Measurements from ENCODE around the gene FXR2.
A peak's percentile ranks its signal among the peaks of the same experiment; 100 is the strongest.

The FXR2 gene

DNA sequence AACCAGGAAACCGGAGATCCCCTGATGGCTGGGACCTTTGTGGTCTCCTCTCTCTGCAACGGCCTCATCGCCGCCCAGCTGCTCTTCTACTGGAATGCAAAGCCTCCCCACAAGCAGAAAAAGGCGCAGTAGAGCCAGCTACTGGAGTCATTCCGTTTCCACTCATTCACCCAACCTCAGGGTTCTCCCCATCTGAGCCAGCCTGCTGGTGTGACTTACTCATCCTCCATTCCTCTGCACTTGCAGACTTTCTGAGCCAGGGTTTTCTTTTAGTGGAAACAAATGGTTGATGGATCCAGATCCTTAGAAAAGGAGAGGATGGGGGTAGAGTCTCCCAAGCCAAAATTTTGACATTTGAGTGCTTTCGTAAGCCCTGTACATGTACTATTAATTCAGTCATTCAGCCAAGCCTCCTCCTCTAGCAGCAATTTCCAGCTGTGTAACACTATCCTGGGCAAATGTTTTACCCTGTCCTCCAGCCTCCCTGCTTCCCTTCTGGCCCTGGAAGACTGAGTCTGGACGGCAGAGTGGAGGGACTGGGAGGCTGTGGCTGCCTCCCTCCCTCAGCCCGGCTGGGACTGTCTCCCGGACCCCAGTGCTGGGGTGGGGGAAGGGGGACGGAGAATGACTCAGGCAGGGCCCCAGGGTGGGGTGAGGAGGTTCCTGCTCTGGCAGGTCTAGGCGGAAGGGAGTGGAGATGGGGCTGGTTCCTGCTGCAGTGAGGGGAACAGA is 27.1 kb downstream of the FXR2 start:
- DNase-seq = peak; percentile 49 to 59

DNA sequence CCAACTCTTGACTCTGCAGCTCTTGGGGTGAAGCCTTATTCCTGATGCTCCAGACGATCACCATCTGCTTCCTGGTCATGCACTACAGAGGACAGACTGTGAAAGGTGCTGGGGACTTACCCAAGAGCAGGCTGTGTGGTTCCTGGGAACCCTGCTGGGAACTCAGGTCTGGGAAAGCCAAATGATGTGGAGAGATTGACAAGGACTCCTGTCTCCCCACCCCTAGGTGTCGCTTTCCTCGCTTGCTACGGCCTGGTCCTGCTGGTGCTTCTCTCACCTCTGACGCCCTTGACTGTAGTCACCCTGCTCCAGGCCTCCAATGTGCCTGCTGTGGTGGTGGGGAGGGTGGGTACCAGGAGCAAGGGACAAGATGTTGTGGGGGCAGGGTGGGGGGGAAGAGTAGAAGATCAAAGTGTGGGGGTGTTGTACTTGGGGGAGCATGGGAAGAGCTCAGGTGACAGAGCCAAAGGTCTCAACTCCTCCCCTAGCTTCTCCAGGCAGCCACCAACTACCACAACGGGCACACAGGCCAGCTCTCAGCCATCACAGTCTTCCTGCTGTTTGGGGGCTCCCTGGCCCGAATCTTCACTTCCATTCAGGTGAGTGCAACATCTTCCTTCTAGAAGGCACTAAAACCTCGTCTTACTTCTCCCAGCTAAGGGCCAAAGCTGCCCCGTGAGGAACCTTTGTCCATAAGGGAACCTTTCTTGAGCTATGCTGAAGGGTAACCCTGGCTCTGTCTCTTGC is 27.9 kb downstream of the FXR2 start:
- peak; percentile 57 for DNase-seq

DNA sequence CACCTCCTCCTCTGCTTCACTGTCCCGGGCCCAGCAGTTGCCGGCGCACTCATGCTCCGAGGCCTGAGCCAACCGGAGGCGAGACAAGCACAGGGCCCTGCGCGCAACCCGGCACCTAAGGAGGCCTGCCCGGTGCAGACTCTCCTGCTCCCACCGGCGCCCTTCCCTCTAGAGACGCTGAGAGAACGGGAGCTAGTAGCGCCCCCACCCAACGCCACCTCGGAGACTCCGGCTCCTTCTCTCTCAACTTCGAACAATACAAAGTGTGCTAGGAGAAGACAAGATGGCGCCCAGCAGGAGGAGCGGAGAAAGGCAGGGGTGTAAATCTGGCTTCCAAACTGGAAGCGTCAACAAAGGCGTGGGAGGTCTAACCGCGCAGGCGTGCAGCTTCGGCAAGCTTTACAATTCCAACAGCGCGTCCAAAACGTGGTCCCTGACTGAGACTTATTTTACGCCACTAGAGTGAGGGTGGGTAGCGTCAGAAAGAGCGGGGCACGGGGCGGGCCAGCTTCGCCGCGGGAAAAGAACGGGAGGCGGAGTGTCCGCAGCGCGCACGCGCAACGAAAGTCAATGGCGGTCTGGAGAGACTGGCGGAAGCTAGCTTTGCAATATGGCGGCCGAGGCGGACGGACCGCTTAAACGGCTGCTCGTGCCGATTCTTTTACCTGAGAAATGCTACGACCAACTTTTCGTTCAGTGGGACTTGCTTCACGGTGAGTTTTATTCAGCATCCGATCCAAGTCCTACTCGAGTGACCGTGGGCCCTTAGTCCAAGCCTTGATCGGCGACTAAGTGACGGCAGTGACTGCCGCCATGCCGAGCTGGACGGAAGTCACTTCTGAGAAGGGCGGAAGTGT is 31.2 kb downstream of the FXR2 start, which contains the start of gene MPDU1:
Gene MPDU1, plus strand, starts transcription at position 600 of the 857 bp plus-strand sequence. Its CDS starts 11 bp downstream, at position 611.
- DNase-seq = peak; percentile 80 to 88

DNA sequence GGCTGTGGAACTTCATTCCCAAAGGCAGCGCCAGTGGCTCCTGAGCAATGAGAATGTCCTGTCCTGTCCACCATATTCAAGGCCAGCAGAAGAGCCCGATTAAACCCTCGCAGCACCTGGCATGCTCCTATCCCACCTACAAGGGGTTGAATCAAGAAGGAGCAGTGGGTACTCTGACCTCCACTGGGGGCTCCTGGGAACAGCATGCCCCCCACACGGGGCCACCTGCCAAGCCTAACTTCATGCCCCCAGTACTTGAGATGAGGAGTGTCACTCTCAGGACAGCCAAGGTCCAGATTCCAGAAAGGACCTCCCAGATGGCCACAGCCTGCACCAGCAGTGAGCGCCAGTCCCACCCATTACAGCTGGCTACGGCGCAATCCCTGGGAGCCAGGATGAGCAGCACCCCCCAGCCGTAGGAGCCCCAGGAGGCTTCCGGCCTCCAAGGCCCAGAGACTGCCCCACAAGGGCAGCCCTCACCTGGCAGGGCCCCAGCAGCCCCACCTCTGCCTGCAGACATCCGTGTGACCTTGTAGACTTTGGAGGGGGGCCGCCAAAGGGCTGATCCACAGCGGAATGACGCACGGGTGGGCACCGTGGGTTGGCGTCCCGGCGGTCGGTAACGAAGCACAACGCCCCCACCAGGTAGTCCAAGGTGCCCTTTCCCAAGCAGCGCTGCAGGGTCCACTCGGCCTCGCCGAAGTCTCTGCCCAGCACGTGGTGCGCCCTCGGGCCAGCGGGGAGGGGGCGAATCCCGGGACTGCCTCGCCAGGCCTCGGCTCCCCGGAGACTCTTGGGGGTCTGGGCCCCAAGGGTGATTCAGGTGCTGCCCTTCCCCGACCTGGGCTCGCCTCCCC is 32.1 kb downstream of the FXR2 start:
- DNase-seq = no peak

DNA sequence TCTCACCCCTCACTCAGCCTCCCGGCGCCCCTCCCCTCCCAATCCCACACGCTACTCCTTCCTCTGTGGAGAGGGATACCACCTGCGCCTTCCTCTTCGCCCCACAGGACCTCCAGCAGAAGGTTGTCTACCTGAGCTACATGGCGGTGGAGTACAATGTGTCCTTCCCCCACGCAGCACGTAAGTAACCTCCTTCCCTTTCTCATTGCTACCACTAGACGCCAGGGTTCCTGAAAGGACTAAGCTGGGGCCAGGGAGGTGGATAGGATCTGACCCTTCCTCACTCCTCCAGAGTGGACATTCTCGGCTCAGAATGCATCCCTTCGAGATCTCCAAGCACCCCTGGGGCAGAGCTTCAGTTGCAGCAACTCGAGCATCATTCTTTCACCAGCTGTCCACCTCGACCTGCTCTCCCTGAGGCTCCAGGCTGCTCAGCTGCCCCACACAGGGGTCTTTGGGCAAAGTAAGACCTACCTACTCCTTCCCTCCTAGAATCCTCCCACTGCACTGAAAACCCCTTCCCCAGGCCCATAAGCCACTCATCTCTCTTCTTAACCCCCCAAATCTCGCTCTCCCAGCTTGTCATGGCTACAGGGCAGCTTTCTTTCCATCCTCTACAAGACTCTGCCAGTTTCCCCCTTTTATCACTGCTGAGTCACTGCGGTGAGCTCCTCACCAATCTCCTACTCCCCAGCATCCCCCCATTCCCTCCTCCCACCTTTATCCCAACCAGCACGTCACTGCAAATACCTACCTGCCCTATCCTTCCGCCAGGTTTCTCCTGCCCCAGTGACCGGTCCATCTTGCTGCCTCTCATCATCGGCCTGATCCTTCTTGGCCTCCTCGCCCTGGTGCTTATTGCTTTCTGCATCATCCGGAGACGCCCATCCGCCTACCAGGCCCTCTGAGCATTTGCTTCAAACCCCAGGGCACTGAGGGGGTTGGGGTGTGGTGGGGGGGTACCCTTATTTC is 33.8 kb downstream of the FXR2 start:
- DNase-seq = no peak

DNA sequence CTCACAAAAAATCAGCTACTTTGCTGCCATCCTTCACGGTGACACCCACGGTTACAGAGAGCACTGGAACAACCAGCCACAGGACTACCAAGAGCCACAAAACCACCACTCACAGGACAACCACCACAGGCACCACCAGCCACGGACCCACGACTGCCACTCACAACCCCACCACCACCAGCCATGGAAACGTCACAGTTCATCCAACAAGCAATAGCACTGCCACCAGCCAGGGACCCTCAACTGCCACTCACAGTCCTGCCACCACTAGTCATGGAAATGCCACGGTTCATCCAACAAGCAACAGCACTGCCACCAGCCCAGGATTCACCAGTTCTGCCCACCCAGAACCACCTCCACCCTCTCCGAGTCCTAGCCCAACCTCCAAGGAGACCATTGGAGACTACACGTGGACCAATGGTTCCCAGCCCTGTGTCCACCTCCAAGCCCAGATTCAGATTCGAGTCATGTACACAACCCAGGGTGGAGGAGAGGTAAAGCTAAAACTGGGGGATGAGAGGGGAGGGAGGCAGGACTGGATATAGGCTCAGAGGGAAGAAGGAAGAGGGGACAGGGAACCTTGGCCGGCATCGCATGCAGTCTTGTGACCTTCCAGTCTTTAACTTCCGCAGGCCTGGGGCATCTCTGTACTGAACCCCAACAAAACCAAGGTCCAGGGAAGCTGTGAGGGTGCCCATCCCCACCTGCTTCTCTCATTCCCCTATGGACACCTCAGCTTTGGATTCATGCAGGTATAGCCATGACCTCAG is 34.7 kb downstream of the FXR2 start:
- DNase-seq = no peak

DNA sequence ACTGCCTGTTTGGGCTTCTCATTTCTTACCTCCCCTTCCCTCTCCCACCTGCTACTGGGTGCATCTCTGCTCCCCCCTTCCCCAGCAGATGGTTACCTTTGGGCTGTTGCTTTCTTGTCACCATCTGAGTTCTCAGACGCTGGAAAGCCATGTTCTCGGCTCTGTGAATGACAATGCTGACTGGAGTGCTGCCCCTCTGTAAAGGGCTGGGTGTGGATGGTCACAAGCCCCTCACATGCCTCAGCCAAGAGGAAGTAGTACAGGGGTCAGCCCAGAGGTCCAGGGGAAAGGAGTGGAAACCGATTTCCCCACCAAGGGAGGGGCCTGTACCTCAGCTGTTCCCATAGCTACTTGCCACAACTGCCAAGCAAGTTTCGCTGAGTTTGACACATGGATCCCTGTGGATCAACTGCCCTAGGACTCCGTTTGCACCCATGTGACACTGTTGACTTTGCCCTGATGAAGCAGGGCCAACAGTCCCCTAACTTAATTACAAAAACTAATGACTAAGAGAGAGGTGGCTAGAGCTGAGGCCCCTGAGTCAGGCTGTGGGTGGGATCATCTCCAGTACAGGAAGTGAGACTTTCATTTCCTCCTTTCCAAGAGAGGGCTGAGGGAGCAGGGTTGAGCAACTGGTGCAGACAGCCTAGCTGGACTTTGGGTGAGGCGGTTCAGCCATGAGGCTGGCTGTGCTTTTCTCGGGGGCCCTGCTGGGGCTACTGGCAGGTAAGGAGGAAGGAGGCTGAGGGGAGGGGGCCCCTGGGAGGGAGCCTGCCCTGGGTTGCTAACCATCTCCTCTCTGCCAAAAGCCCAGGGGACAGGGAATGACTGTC is 35.5 kb downstream of the FXR2 start, which contains the start of gene CD68:
Gene CD68, plus strand, starts transcription at position 638 of the 833 bp plus-strand sequence. Its CDS starts 40 bp downstream, at position 678.
- peak; percentile 78 to 85 for DNase-seq

DNA sequence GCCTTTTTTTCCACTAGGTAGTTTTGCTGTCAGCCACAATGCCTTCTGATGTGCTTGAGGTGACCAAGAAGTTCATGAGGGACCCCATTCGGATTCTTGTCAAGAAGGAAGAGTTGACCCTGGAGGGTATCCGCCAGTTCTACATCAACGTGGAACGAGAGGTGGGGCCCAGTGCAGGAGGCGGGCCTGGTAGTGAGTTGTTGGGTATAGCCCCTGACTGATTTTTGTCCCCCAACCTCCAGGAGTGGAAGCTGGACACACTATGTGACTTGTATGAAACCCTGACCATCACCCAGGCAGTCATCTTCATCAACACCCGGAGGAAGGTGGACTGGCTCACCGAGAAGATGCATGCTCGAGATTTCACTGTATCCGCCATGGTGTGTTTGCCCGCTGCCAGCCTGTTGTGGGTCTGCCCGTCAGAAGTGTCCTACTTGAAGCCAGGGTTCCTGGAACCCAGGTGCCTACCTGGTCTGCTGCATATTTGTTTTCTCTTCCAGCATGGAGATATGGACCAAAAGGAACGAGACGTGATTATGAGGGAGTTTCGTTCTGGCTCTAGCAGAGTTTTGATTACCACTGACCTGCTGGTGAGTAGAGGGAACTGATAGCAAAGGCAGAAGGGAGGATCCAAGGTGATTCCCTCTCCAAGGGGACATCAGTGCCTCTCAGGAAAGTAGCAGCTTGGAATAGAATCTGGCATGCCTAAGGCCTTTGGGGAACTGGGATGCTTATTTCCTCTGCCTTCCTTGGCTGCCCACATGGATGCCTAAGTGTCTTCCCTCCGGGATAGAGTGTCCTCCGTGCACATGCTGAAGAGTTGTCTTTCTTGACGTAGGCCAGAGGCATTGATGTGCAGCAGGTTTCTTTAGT is 37.1 kb downstream of the FXR2 start:
- no peak for DNase-seq

DNA sequence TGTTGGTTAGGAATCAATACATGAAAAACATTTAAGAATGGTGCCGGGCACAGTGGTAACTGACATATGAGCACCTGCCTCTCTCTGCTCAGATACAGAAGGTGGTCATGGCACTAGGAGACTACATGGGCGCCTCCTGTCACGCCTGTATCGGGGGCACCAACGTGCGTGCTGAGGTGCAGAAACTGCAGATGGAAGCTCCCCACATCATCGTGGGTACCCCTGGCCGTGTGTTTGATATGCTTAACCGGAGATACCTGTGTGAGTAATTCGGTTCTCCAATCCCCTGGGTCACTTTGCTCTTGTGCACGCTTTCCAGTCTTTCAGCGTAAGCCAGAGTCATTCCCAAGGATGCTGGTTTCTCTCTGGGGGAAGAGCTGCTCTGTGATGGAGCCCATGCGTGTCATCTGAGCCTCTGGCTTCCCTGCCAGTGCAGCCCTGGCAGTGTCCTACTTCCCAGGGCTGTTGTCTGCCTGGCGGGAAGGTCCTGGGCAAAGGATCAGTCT is 38.2 kb downstream of the FXR2 start:
- no peak for DNase-seq

DNA sequence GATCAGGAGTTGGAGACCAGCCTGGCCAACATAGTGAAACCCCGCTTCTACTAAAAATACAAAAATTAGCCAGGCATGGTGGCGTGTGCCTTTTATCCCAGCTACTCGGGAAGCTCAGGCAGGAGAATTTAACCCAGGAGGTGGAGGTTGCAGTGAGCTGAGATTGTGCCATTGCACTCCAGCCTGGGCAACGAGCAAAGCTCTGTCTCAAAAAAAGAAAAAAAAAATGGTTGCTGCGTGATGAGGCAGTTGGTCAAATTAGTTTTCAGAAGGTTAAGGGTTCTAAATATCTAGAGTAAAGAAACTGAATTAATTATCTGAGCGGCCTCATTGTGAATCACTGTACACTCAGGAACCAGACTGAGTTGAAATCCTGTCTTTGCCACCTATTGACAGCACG is 38.7 kb downstream of the FXR2 start:
- no peak for DNase-seq

DNA sequence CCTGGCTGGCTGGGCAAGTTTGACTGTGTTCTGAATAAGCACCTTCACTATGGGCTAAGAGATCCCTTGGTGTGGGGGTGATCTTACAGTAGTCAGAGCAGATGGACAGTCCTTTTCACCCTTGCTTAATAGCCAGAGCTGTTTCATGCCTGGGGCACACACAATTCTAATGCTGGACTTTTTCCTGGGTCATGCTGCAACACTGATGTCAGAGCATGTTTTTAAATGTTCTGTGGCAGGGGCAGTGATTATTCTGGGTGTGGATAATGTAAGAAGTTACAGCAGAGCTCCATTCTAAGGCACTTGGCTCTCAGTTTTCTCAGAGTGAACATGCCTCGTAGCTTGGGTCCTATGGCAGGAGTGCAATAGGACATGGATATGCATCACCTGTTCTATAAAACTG is 39.2 kb downstream of the FXR2 start:
- no peak for DNase-seq

DNA sequence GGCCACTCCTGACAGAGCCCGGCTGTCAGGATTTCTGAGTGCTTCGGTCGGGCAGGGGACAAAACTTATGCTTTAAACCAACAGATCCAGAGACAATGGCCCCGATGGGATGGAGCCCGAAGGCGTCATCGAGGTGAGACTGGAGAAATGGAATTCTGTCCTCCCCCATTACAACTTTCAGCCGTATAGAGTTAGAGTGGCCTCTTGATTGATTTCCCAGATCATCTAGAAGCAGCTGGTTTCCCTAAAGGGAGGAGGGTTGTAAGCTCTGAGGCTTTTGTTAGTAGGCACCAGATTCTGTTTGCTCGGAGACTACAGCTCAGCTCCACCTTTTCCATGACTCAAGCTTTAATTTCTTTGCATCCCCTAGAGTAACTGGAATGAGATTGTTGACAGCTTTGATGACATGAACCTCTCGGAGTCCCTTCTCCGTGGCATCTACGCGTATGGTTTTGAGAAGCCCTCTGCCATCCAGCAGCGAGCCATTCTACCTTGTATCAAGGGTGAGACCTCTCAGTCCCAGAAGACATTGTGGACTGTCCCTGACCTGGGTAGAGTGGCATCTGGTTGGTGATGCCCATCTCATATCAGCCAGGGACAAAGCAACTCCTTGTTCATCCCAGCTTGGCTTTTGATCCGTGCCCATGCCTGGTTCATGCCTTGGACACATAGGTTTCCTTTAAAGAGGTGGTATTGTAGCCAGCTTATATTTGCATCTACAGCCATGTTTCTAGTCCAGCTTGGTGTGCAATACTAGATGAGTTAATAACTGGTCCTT is 40.3 kb downstream of the FXR2 start:
- DNase-seq = no peak

DNA sequence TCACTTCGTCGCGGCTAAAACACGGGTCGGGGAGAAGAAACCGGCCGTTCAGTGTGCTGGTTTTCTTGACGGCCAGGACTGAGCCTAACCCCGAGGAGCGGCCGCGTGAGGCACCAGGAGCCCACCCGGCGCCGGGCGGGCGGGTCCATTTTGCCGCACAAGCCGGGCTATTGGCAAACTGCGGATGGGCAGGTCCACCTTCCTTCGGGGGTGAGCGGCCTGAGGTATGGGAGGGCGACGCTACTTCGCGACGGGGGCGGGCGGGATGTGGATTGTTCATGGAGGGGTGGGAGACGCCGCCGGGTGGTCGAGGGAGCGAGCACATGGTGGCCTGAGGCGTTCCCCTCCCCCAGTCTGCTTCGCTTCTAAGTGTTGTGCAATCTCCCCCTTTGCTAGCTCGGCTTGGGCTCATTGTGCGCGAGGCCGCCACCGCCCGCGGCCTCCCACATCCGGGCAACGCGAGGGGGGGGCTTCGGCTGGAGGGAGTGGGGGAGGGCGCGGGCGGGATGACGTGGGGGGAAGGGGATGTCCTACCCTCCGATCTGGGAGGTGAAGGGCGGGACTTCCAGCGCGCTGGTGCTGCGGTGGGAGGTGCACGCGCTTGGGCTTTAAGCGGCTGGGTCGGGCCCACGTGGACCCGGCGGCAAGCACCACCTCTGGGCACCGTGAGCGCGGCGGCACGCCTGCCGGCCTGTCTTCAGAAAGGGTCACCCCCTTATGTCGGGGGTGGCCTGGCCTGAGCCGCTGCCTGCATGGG is 41.2 kb downstream of the FXR2 start:
- DNase-seq = peak; percentile 45 to 50

DNA sequence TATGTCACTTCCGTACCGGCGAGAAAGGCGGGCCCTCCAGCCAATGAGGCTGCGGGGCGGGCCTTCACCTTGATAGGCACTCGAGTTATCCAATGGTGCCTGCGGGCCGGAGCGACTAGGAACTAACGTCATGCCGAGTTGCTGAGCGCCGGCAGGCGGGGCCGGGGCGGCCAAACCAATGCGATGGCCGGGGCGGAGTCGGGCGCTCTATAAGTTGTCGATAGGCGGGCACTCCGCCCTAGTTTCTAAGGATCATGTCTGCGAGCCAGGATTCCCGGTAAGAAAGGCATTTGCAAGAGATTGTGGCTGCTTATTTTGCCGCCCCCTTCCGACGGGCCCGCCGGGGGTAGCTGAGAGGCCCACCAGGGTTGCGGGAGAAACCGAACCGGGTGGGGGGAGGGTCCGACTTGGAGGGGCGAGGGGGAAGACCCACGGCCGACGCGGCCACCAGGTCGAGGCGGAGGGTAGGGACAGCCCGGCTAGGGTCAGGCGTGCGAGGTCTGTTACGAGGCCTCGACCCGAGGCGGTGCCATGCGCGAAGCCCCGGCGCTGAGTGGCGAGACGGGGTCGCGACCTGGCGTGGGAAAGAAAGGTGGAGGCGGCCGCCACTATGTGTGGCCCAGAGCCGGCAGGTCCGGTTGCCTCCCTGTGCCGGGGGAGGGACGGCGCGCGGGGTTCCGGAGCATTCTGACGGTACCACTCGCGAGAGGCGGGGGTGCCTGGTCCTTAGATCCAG is 41.9 kb downstream of the FXR2 start:
- peak; percentile 90 to 97 for DNase-seq

DNA sequence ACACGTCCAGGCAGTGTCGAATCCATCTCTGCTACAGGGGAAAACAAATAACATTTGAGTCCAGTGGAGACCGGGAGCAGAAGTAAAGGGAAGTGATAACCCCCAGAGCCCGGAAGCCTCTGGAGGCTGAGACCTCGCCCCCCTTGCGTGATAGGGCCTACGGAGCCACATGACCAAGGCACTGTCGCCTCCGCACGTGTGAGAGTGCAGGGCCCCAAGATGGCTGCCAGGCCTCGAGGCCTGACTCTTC is 42.4 kb downstream of the FXR2 start:
- DNase-seq = peak in 1 of 2 experiments; percentile 97

DNA sequence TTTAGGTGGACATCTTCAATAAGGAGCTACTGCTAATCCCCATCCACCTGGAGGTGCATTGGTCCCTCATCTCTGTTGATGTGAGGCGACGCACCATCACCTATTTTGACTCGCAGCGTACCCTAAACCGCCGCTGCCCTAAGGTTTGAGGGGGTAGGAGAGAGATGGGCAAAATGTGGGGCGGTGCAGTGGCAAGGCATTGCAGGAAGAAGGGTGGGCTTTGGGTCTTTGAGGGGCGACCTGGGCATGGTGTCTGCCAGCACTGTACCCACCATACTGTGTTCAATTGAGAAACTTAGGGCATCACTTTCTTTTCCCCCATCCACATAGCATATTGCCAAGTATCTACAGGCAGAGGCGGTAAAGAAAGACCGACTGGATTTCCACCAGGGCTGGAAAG is 44.3 kb downstream of the FXR2 start:
- no peak for DNase-seq

Data from Kasumi-1 (cell line).